Erythroblast (primary cell): ENCODE measurements around the gene SETMAR.
"Not testable (repeated sequence)": the region's sequence is repeated elsewhere in the genome, so short reads cannot be mapped to it uniquely, and the experiment has no call there.

Source experiments
- GATA1 ChIP-seq: IDR thresholded peaks from 2 replicates; pipeline ENCODE4 v1.6.1; 2011; ENCODE audit warnings: low read depth, mild to moderate bottlenecking, control low read depth, low read length, moderate library complexity
- POLR2A ChIP-seq: IDR thresholded peaks from 2 replicates; pipeline ENCODE4 v1.6.1; 2011; ENCODE audit warnings: mild to moderate bottlenecking, low read length

- not testable (repeated sequence) for TF ChIP-seq POLR2A, GATA1
Measured at GRCh38 chr3:4305210-4305609, 2.0 kb downstream of the SETMAR start.
